Epithelial cell of proximal tubule (primary cell): ENCODE data around the gene GPR78. TPM values are rescaled to one million over a fixed set of nuclear protein-coding genes. Genes with fewer than 3 reads are reported as not detected.

Experiments used
- DNase-seq: peaks from one replicate; pipeline ENCODE4 v3.0.0-alpha.2; 2011; ENCODE audit warnings: low read depth
- H3K4me3 ChIP-seq: 2 replicates; pipeline ENCODE4 v1.5.1; 2011; ENCODE audit warnings: low read depth, mild to moderate bottlenecking, low read length
- total RNA-seq: library from RNA; depleted of rRNA; stranded (reverse); fragments of >200 nt; gene quantifications from 2 replicates; pipeline ENCODE4 v1.2.3, GENCODE V29; 2015
- TF ChIP-seq, protein P1 (sequence below): conservative IDR thresholded peaks from 2 replicates; pipeline ENCODE4 v1.5.1; 2012; ENCODE audit warnings: low read depth, mild to moderate bottlenecking, low read length

The GPR78 gene
- total RNA-seq, 1 donor from 2014 or later = not detected

DNA sequence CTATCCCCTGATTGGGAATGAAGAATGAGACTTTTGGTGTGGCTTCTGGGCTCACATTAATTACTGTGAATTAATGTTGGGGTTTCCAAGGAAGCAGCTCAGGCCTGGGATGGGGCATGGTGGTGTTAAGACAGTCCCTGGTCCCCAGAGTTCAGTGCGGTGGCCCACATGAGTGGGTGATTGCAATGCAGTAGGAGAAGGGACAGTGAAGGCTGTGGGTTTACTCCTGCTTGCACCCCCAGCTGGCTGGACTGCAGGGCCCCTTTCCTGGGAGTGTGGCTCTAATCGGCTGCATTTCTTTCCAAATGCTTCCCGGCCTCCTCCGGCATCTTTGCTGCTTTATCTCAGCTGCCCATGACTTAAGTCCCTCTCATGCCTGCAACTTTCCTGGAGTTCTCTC, 28.2 kb upstream of the GPR78 start:
- TF ChIP-seq, protein P1, sequence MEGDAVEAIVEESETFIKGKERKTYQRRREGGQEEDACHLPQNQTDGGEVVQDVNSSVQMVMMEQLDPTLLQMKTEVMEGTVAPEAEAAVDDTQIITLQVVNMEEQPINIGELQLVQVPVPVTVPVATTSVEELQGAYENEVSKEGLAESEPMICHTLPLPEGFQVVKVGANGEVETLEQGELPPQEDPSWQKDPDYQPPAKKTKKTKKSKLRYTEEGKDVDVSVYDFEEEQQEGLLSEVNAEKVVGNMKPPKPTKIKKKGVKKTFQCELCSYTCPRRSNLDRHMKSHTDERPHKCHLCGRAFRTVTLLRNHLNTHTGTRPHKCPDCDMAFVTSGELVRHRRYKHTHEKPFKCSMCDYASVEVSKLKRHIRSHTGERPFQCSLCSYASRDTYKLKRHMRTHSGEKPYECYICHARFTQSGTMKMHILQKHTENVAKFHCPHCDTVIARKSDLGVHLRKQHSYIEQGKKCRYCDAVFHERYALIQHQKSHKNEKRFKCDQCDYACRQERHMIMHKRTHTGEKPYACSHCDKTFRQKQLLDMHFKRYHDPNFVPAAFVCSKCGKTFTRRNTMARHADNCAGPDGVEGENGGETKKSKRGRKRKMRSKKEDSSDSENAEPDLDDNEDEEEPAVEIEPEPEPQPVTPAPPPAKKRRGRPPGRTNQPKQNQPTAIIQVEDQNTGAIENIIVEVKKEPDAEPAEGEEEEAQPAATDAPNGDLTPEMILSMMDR = no peak
- no peak overlapping the region for H3K4me3 ChIP-seq
- DNase-seq = no peak

DNA sequence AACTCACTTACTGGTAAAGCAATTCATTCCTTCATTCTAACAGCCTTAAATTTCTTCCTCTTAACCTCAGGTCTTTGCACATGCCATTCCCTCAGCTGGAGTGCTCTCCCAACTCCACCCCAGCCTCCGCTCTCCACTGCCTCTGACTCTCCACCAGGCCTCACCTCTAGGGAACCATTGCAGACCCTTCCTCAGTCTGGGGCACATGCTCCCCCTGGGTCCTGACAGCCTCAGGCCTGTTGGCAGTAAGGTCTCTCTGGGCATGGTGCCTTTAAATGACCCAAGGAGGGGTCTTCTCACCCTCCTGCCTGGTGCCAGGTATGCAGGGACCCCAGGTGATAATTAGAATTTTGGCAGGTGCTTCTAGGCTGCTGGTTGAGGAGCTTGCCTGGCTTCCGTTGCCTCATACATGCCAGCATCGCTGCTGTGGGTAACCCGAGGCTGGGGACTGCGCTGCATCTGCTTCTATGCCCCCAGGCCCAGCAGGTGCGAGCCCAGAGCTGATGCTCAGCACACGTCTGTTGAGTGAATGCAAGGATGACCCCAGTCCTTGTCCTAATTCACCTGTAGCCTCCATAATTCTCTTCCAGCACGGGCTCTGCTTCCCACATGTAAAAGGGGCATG, 27.5 kb upstream of the GPR78 start:
- DNase-seq = no peak
- no peak overlapping the region for H3K4me3 ChIP-seq
- TF ChIP-seq, protein P1 = no peak

- no peak for DNase-seq
- TF ChIP-seq, protein P1 = no peak
Observed at GRCh38 chr4:8553216-8553615, 27.0 kb upstream of the GPR78 start.

DNA sequence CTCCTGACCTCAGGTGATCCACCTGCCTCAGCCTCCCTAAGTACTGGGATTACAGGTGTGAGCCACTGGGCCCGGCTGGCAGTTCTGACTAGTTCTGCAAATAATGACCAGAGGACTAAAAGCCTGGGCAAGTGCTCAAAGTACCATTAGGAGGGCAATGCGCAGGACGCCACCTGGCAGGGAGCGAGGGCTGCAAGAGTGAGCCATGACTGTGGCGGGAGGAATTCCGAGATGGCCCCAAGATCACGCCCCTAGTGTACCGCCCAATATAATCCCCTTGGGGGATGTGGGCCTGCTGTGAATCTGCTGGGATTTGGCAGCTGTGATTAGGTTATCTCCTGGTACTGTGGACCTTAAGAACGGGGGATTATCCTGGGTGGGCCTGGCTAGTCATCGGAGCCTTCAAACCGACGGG, 26.2 kb upstream of the GPR78 start:
- TF ChIP-seq, protein P1 = no peak
- no peak overlapping the region for H3K4me3 ChIP-seq
- DNase-seq = no peak

More at GRCh38 chr4:8553216-8553615, 27.0 kb upstream of the GPR78 start:
- no peak overlapping the region for H3K4me3 ChIP-seq

DNA sequence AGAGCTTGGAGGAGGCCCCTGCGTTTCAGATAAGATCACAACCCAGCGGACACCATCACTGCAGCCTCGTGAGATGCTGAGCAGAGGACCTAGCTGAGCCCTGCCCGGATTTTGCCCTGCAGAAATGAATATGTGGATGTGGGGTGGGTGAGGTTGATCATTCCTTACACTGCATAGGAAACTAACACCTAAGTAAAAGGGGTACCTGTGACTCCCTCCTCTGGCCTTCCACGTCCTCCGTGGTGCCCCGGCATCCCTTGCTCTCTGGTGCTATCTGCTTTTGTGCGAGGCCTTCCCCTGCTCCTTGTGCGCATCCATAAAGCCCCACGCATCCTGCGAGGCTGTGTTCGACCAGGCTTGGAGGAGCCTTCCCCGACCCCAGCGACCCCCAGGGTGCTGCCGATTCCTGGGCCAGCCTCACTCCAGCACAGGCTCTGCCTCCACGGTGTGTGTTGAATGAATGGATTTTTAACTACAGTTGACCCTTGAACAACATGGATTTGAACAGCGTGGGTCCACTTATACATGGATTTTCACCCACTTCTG, 25.6 kb upstream of the GPR78 start:
- TF ChIP-seq, protein P1 = no peak
- no peak overlapping the region for H3K4me3 ChIP-seq
- no peak for DNase-seq

- no peak overlapping the region for H3K4me3 ChIP-seq
- TF ChIP-seq, protein P1 = no peak
- DNase-seq = no peak
Observed at GRCh38 chr4:8555716-8556115, 24.5 kb upstream of the GPR78 start.

DNA sequence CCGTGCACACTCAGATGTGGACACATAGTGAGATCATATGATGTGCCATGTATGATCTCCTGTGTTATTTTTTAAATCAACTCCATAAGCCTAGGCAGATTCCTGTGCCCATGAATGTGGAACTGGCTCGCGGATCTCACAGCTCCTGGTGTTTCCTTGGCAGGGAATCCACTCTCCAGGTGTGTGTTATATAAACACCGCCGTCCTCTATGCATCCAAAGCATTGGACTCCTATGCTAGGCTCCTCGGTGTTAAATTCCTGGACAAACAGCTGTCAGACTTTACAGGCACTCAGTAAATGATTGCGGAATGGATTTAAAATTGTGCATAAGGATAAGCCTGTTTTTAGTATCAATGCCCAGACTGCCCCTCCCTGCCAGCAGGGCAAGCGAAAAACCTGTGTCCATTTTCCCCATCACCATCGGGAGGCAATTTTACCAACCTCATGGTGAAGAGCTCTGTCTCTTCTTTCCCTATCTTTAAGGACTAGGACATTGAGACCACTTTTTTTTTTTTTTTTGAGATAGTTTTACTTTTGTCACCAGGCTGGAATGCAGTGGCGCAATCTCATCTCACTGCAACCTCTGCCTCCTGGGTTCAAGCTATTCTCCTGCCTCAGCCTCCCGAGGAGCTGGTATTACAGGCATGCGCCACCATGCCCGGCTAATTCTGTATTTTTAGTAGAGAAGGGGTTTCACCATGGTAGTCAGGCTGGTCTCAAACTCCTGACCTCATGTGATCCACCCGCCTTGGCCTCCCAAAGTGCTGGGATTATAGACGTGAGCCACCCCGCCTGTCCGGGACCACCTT, 23.6 kb upstream of the GPR78 start:
- H3K4me3 ChIP-seq = no peak overlapping the region
- TF ChIP-seq, protein P1 = no peak
- DNase-seq = no peak
